Astrocyte (in vitro differentiated cells and primary cell): ENCODE results near the gene BATF. TPM values are rescaled to one million over a fixed set of nuclear protein-coding genes. Genes with fewer than 3 reads are reported as not detected.

ENCODE experiments used
- DNase-seq: peaks from one replicate; pipeline ENCODE4 v3.0.0-alpha.2; 2010; ENCODE audit warnings: low read depth
- FAIRE-seq: peaks from 2 replicates; lab custom pipeline; 2011; peaks lifted over from hg19 to GRCh38; lab: Jason Lieb, UNC
- H2AFZ ChIP-seq: 2 replicates; pipeline ENCODE4 v1.6.0; 2012; ENCODE audit warnings: low read depth, low read length, inconsistent platforms
- H3K27ac ChIP-seq: 2 replicates; pipeline ENCODE4 v1.5.1; 2011; ENCODE audit warnings: low read depth, low read length, inconsistent platforms
- H3K27me3 ChIP-seq: 2 replicates; pipeline ENCODE4 v1.6.0; 2011; ENCODE audit warnings: low read length, inconsistent platforms; ENCODE audit not compliant: insufficient read depth
- H3K36me3 ChIP-seq: 2 replicates; pipeline ENCODE4 v1.5.1; 2011; ENCODE audit warnings: low read length, inconsistent platforms; ENCODE audit not compliant: insufficient read depth
- H3K4me1 ChIP-seq: 2 replicates; pipeline ENCODE4 v1.5.1; 2011; ENCODE audit warnings: low read length, inconsistent platforms; ENCODE audit not compliant: insufficient read depth
- H3K4me2 ChIP-seq: 2 replicates; pipeline ENCODE4 v1.6.0; 2012; ENCODE audit warnings: low read length, inconsistent platforms
- H3K4me3 ChIP-seq: 2 replicates; pipeline ENCODE4 v1.5.1; 2011; ENCODE audit warnings: low read depth, mild to moderate bottlenecking, low read length, inconsistent platforms; ENCODE audit not compliant: insufficient read depth
- H3K79me2 ChIP-seq: 2 replicates; pipeline ENCODE4 v1.6.0; 2012; ENCODE audit warnings: mild to moderate bottlenecking, low read length, inconsistent platforms; ENCODE audit not compliant: insufficient read depth
- H3K9ac ChIP-seq: 2 replicates; pipeline ENCODE4 v1.6.0; 2012; ENCODE audit warnings: mild to moderate bottlenecking, low read length, inconsistent platforms
- H3K9me3 ChIP-seq: 2 replicates; pipeline ENCODE4 v1.5.1; 2012; ENCODE audit warnings: low read depth, mild to moderate bottlenecking, low read length, inconsistent platforms; ENCODE audit not compliant: insufficient read depth
- H4K20me1 ChIP-seq: 2 replicates; pipeline ENCODE4 v1.6.0; 2012; ENCODE audit warnings: low read length, inconsistent platforms; ENCODE audit not compliant: insufficient read depth
- H3K27ac Mint-ChIP-seq: one replicate; pipeline ENCODE4 v1.8.0; 2021; ENCODE audit warnings: mild to moderate bottlenecking, mixed read lengths; ENCODE audit not compliant: unreplicated experiment
- H3K27me3 Mint-ChIP-seq: one replicate; pipeline ENCODE4 v1.8.0; 2021; ENCODE audit warnings: low read depth, mixed read lengths; ENCODE audit not compliant: unreplicated experiment
- H3K36me3 Mint-ChIP-seq: one replicate; pipeline ENCODE4 v1.8.0; 2021; ENCODE audit warnings: low read depth, mixed read lengths; ENCODE audit not compliant: unreplicated experiment
- H3K4me1 Mint-ChIP-seq: one replicate; pipeline ENCODE4 v1.8.0; 2021; ENCODE audit warnings: low read depth, mixed read lengths; ENCODE audit not compliant: unreplicated experiment
- H3K4me3 Mint-ChIP-seq: one replicate; pipeline ENCODE4 v1.8.0; 2021; ENCODE audit warnings: mild to moderate bottlenecking, moderate library complexity, mixed read lengths; ENCODE audit not compliant: unreplicated experiment
- H3K9me3 Mint-ChIP-seq: one replicate; pipeline ENCODE4 v1.8.0; 2021; ENCODE audit warnings: mild to moderate bottlenecking, mixed read lengths; ENCODE audit not compliant: unreplicated experiment
- CTCF ChIP-seq: IDR thresholded peaks from 2 replicates; pipeline ENCODE4 v1.5.1; 2011; ENCODE audit warnings: low read depth, mild to moderate bottlenecking, inconsistent platforms, low read length, moderate library complexity; ENCODE audit not compliant: insufficient read depth
- EZH2 ChIP-seq: IDR thresholded peaks from 2 replicates; pipeline ENCODE4 v1.6.1; 2012; ENCODE audit warnings: mild to moderate bottlenecking, low read length, inconsistent platforms; ENCODE audit not compliant: insufficient read depth
- total RNA-seq: library from RNA; stranded (reverse); gene quantifications from 2 replicates; pipeline ENCODE4 v1.2.1, GENCODE V29; 2021

The BATF gene
- total RNA-seq, 1 donor from 2014 or later = not detected

DNA sequence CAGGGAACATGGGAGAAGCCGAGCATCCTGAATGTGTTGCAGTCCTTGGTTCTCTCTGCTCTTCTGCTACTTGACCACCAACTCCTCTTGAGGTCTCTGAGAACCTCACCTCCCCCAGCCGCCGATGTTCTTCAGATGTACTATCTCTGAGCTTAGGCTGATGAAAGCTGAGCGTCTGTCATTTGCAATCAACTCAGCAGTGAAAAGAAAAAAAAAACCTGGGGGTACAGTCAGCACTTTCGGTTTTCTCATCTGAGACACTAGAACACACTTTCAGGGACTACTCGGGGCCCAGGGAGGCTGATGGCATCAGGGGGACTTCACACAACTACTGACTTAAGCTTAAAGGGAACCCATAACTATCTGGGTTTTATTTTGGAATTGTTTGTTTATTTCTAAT, 46.5 kb downstream of the BATF start:
- H3K27ac Mint-ChIP-seq = no peak overlapping the region
- peaks cover 44% of the 10 kb centered on the region for H3K27me3 Mint-ChIP-seq

DNA sequence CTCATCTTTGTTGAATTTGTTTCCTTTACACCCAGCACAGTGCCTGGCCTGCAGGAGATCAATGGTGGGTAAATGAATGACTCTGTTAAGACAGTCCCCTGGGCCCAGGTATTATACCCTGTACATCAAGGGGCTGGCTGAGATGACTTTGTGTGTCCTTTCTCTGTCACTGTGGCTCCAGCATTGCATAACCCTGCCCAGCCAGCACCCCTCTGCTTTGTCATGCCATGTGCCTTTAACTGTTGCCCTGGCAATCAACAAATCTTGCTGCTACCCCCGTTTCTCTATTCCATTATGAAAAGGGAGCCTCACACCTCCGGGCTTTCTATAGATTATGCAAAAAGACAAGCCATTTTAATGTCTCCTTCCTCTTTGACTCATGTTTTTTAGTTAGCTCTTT, 48.5 kb downstream of the BATF start:
- no peak overlapping the region for H3K4me3 ChIP-seq
- FAIRE-seq = no peak
- TF ChIP-seq EZH2 = no peak
- TF ChIP-seq CTCF = no peak

More for the DNA sequence above, 46.5 kb downstream of the BATF start:
- no peaks in the 10 kb centered on the region for H3K79me2 ChIP-seq
- Mint-ChIP-seq H3K4me1 (peaks cover 1% of the 10 kb centered on the region), H3K36me3 (no peaks in the 10 kb centered on the region), H3K9me3 (peaks cover 3% of the 10 kb centered on the region), H3K4me3 (no peak overlapping the region)
- no peak for TF ChIP-seq CTCF
- TF ChIP-seq EZH2 = no peak
- no peak overlapping the region for H2AFZ ChIP-seq
- H3K4me2 ChIP-seq = no peak overlapping the region
- no peak for FAIRE-seq
- no peak overlapping the region for H3K4me3 ChIP-seq
- H3K27ac ChIP-seq = no peak overlapping the region
- no peaks in the 10 kb centered on the region for H3K9me3 ChIP-seq
- no peaks in the 10 kb centered on the region for H4K20me1 ChIP-seq
- H3K4me1 ChIP-seq = no peaks in the 10 kb centered on the region
- H3K9ac ChIP-seq = no peak overlapping the region
- DNase-seq = no peak
- H3K27me3 ChIP-seq = peaks cover 28% of the 10 kb centered on the region
- H3K36me3 ChIP-seq = no peaks in the 10 kb centered on the region

GRCh38 chr14:75572104-75572503, 49.8 kb downstream of the BATF start:
- Histone ChIP-seq H3K9ac (no peak overlapping the region), H3K4me3 (no peak overlapping the region), H3K9me3 (no peaks in the 10 kb centered on the region), H3K36me3 (no peaks in the 10 kb centered on the region), H3K4me1 (no peaks in the 10 kb centered on the region), H4K20me1 (no peaks in the 10 kb centered on the region), H3K4me2 (no peak overlapping the region), H3K79me2 (no peaks in the 10 kb centered on the region), H3K27ac (no peak overlapping the region), H3K27me3 (peaks cover 23% of the 10 kb centered on the region), H2AFZ (no peak overlapping the region)
- Mint-ChIP-seq H3K36me3 (no peaks in the 10 kb centered on the region), H3K27ac (no peak overlapping the region), H3K27me3 (peaks cover 46% of the 10 kb centered on the region), H3K9me3 (no peaks in the 10 kb centered on the region), H3K4me1 (peaks cover 1% of the 10 kb centered on the region), H3K4me3 (no peak overlapping the region)
- TF ChIP-seq CTCF = no peak
- TF ChIP-seq EZH2 = no peak
- FAIRE-seq (no peak), DNase-seq (no peak)

More for the DNA sequence above, 48.5 kb downstream of the BATF start:
- Mint-ChIP-seq H3K36me3 (no peaks in the 10 kb centered on the region), H3K9me3 (no peaks in the 10 kb centered on the region), H3K4me3 (no peak overlapping the region), H3K27ac (no peak overlapping the region), H3K4me1 (peaks cover 1% of the 10 kb centered on the region), H3K27me3 (peaks cover 49% of the 10 kb centered on the region)
- no peak overlapping the region for H2AFZ ChIP-seq
- H3K4me1 ChIP-seq = no peaks in the 10 kb centered on the region
- no peak overlapping the region for H3K4me2 ChIP-seq
- DNase-seq = no peak
- H3K27me3 ChIP-seq = peaks cover 23% of the 10 kb centered on the region
- H3K27ac ChIP-seq = no peak overlapping the region
- H3K79me2 ChIP-seq = no peaks in the 10 kb centered on the region
- H3K9me3 ChIP-seq = no peaks in the 10 kb centered on the region
- H3K9ac ChIP-seq = no peak overlapping the region
- H3K36me3 ChIP-seq = no peaks in the 10 kb centered on the region
- no peaks in the 10 kb centered on the region for H4K20me1 ChIP-seq
